Gastroesophageal sphincter (tissue), 4 donors: Measurements from ENCODE around the gene MTMR4. TPM values are rescaled to one million over a fixed set of nuclear protein-coding genes. Genes with fewer than 3 reads are reported as not detected.

Experiments used
- ATAC-seq: fragments of 150-250 bp; one replicate; pipeline ENCODE4 v1.9.1; 2016; ENCODE audit warnings: mild to moderate bottlenecking, moderate library complexity
- H3K27ac ChIP-seq, 4 donors: fragments of 200-600 bp; sonication (generic) in 3 of 4; 1 replicate in 3 of 4; 2 replicates in 1 of 4; pipeline ENCODE4 v1.5.1; 2016 to 2019
- H3K27me3 ChIP-seq: fragments of 200-600 bp; sonication (generic); one replicate; pipeline ENCODE4 v1.5.1; 2019
- H3K36me3 ChIP-seq, 2 donors: fragments of 200-600 bp; sonication (generic); one replicate each; pipeline ENCODE4 v1.5.1; 2019; ENCODE audit warnings: control low read depth in 1 of 2
- H3K4me1 ChIP-seq, 3 donors: fragments of 200-600 bp; sonication (generic); 1 replicate in 2 of 3; 2 replicates in 1 of 3; pipeline ENCODE4 v1.5.1; 2016 to 2019; ENCODE audit warnings: control low read depth in 2 of 3
- H3K4me3 ChIP-seq, 2 donors: fragments of 200-600 bp; sonication (generic); one replicate each; pipeline ENCODE4 v1.5.1; 2019; ENCODE audit warnings: mild to moderate bottlenecking in 1 of 2, moderate library complexity in 1 of 2
- H3K9me3 ChIP-seq, 3 donors: fragments of 200-600 bp; sonication (generic); one replicate each; pipeline ENCODE4 v1.5.1; 2017 to 2019; ENCODE audit warnings: control low read depth in 2 of 3
- CTCF ChIP-seq, 4 experiments: fragments of 200-600 bp in 2 of 4; fragments of 450-650 bp in 2 of 4; sonication (generic) in 1 of 4; IDR thresholded peaks; one replicate each; pipeline ENCODE4 v1.5.1; 2017 to 2019; ENCODE audit warnings: antibody characterized with exemption in 4 of 4, mild to moderate bottlenecking in 2 of 4, moderate library complexity in 2 of 4
- EP300 ChIP-seq: sonication (generic); formaldehyde crosslinking; IDR thresholded peaks from one replicate; pipeline ENCODE4 v1.6.1; 2017; ENCODE audit warnings: antibody characterized with exemption, mild to moderate bottlenecking
- POLR2A ChIP-seq, 2 donors: fragments of 450-650 bp; IDR thresholded peaks; one replicate each; pipeline ENCODE4 v1.6.1; 2017; ENCODE audit warnings: antibody characterized with exemption in 2 of 2, mild to moderate bottlenecking in 2 of 2, moderate library complexity in 1 of 2
- POLR2AphosphoS5 ChIP-seq: sonication (generic); formaldehyde crosslinking; IDR thresholded peaks from one replicate; pipeline ENCODE4 v1.6.1; 2017; ENCODE audit warnings: antibody characterized with exemption
- WGBS, 2 donors: methylation state at CpG; one replicate each; pipeline ENCODE4 v1.1.5; 2018; ENCODE audit warnings: low coverage in 1 of 2; 5-methylcytosine and 5-hydroxymethylcytosine counted together
- total RNA-seq, 4 donors: library from RNA; depleted of rRNA; stranded (reverse); fragments of >200 nt; gene quantifications; one replicate each; pipeline ENCODE4 v1.1.0, GENCODE V29; 2016

The MTMR4 gene
- total RNA-seq, 4 donors from 2014 or later = 31.6 to 36.5 (median 35.3) TPM

- Histone ChIP-seq H3K27me3 (no peaks in the 10 kb centered on the region), H3K36me3 (no peaks in the 10 kb centered on the region), H3K4me1 (peaks cover 0 to 52% (median 16%) of the 10 kb centered on the region in 3 donors), H3K9me3 (no peaks in the 10 kb centered on the region), H3K4me3 (no peak overlapping the region), H3K27ac (peak overlapping the region in 2 of 4 donors; percentile 37 to 43)
- WGBS, 2 donors = no CpG with 5 or more reads among the region's 3 CpGs
- no peak for TF ChIP-seq POLR2AphosphoS5
- no peak for TF ChIP-seq EP300
- TF ChIP-seq CTCF (IDR thresholded peaks at IDR 0.05) = no peak
- ATAC-seq = no peak
Measured at GRCh38 chr17:58527949-58528348, 13.5 kb upstream of the MTMR4 start.

GRCh38 chr17:58527306-58527705, 12.9 kb upstream of the MTMR4 start:
- Histone ChIP-seq H3K27me3 (no peaks in the 10 kb centered on the region), H3K36me3 (no peaks in the 10 kb centered on the region), H3K27ac (peak overlapping the region in 1 of 4 donors; percentile 49), H3K9me3 (no peaks in the 10 kb centered on the region), H3K4me3 (no peak overlapping the region), H3K4me1 (peaks cover 0 to 46% (median 12%) of the 10 kb centered on the region in 3 donors)
- ATAC-seq = no peak
- no CpG with 5 or more reads among the region's 2 CpGs for WGBS, 2 donors
- TF ChIP-seq EP300 = no peak
- TF ChIP-seq POLR2A (IDR thresholded peaks at IDR 0.05) = no peak
- TF ChIP-seq CTCF (IDR thresholded peaks at IDR 0.05) = no peak
- no peak for TF ChIP-seq POLR2AphosphoS5

- H3K4me3 ChIP-seq = no peak overlapping the region
- H3K27me3 ChIP-seq = no peaks in the 10 kb centered on the region
- H3K27ac ChIP-seq = peak overlapping the region in 3 of 4 donors; percentile 22 to 66 (median 47)
- H3K9me3 ChIP-seq = no peaks in the 10 kb centered on the region
- peaks cover 0 to 32% (median 7%) of the 10 kb centered on the region in 3 donors for H3K4me1 ChIP-seq
- peak; percentile 71 for ATAC-seq
- no peaks in the 10 kb centered on the region for H3K36me3 ChIP-seq
- peak; percentile 10 for TF ChIP-seq POLR2AphosphoS5
- no peak for TF ChIP-seq CTCF (IDR thresholded peaks at IDR 0.05)
- 22 to 42% methylated on average over 2 to 3 of the region's 3 CpGs for WGBS, 2 donors
Measured at GRCh38 chr17:58525239-58525638, 10.8 kb upstream of the MTMR4 start.

GRCh38 chr17:58521680-58522079, 7.2 kb upstream of the MTMR4 start:
- Histone ChIP-seq H3K27ac (no peak overlapping the region), H3K36me3 (no peaks in the 10 kb centered on the region)

More at GRCh38 chr17:58521680-58522079, 7.2 kb upstream of the MTMR4 start:
- ATAC-seq = no peak
- H3K4me1 ChIP-seq = peaks cover 0 to 31% (median 18%) of the 10 kb centered on the region in 3 donors
- TF ChIP-seq EP300 = no peak
- no peak for TF ChIP-seq POLR2A (IDR thresholded peaks at IDR 0.05)
- TF ChIP-seq POLR2AphosphoS5 = no peak
- TF ChIP-seq CTCF (IDR thresholded peaks at IDR 0.05) = no peak
- 100% methylated on average over 1 of the region's 10 CpGs; no CpG with 5 or more reads in 1 of the 2 donors for WGBS, 2 donors
- no peaks in the 10 kb centered on the region for H3K27me3 ChIP-seq
- no peaks in the 10 kb centered on the region for H3K9me3 ChIP-seq
- no peak overlapping the region for H3K4me3 ChIP-seq
